ENCODE measurements around the gene ITSN1.

The ITSN1 gene

GRCh38 chr21:33684068-33684467, 41.8 kb downstream of the ITSN1 start:
- no peaks in the 10 kb centered on the region for H3K36me3 Mint-ChIP-seq (ENCODE audit: low read depth)
- peaks cover 2% of the 10 kb centered on the region for H3K4me1 Mint-ChIP-seq (ENCODE audit: low read depth)
- H3K27me3 Mint-ChIP-seq, result peaks cover 19% of the 10 kb centered on the region
- H3K9me3 Mint-ChIP-seq, result no peaks in the 10 kb centered on the region
- no peak overlapping the region for H3K4me3 Mint-ChIP-seq
- H3K27ac Mint-ChIP-seq, result no peak overlapping the region
- DNase-seq, result no peak

GRCh38 chr21:33684923-33685560, 42.7 kb downstream of the ITSN1 start:
- Mint-ChIP-seq H3K4me1 (ENCODE audit: low read depth) (peaks cover 2% of the 10 kb centered on the region), H3K36me3 (ENCODE audit: low read depth) (no peaks in the 10 kb centered on the region), H3K27ac (no peak overlapping the region), H3K4me3 (no peak overlapping the region), H3K9me3 (no peaks in the 10 kb centered on the region), H3K27me3 (peaks cover 19% of the 10 kb centered on the region)
- no peak for DNase-seq

GRCh38 chr21:33685613-33686197, 43.4 kb downstream of the ITSN1 start:
- no peak overlapping the region for H3K27ac Mint-ChIP-seq
- DNase-seq, result no peak
- H3K4me1 Mint-ChIP-seq (ENCODE audit: low read depth), result peaks cover 2% of the 10 kb centered on the region
- no peaks in the 10 kb centered on the region for H3K9me3 Mint-ChIP-seq
- no peaks in the 10 kb centered on the region for H3K36me3 Mint-ChIP-seq (ENCODE audit: low read depth)
- H3K4me3 Mint-ChIP-seq, result no peak overlapping the region
- H3K27me3 Mint-ChIP-seq, result peaks cover 19% of the 10 kb centered on the region

- no peaks in the 10 kb centered on the region for H3K9me3 Mint-ChIP-seq
- H3K27ac Mint-ChIP-seq, result no peak overlapping the region
- no peak overlapping the region for H3K4me3 Mint-ChIP-seq
These were observed 44.1 kb downstream of the ITSN1 start for GRCh38 chr21:33686386-33686785.

GRCh38 chr21:33687634-33688033, 45.3 kb downstream of the ITSN1 start:
- Mint-ChIP-seq H3K27me3 (peaks cover 14% of the 10 kb centered on the region), H3K27ac (no peak overlapping the region)
- no peak for DNase-seq

More at GRCh38 chr21:33686386-33686785, 44.1 kb downstream of the ITSN1 start:
- Mint-ChIP-seq H3K36me3 (ENCODE audit: low read depth) (no peaks in the 10 kb centered on the region), H3K4me1 (ENCODE audit: low read depth) (peaks cover 2% of the 10 kb centered on the region), H3K27me3 (peaks cover 14% of the 10 kb centered on the region)
- no peak for DNase-seq

GRCh38 chr21:33688353-33688752, 46.1 kb downstream of the ITSN1 start:
- no peaks in the 10 kb centered on the region for H3K9me3 Mint-ChIP-seq
- DNase-seq, result no peak
- peaks cover 2% of the 10 kb centered on the region for H3K4me1 Mint-ChIP-seq (ENCODE audit: low read depth)
- no peak overlapping the region for H3K4me3 Mint-ChIP-seq
- no peaks in the 10 kb centered on the region for H3K36me3 Mint-ChIP-seq (ENCODE audit: low read depth)
- H3K27ac Mint-ChIP-seq, result no peak overlapping the region
- peaks cover 7% of the 10 kb centered on the region for H3K27me3 Mint-ChIP-seq

More at GRCh38 chr21:33687634-33688033, 45.3 kb downstream of the ITSN1 start:
- peaks cover 2% of the 10 kb centered on the region for H3K4me1 Mint-ChIP-seq (ENCODE audit: low read depth)
- no peak overlapping the region for H3K4me3 Mint-ChIP-seq
- no peaks in the 10 kb centered on the region for H3K9me3 Mint-ChIP-seq
- H3K36me3 Mint-ChIP-seq (ENCODE audit: low read depth), result no peaks in the 10 kb centered on the region

GRCh38 chr21:33690874-33691273, 48.6 kb downstream of the ITSN1 start:
- no peaks in the 10 kb centered on the region for H3K27me3 Mint-ChIP-seq
- no peak for DNase-seq
- no peaks in the 10 kb centered on the region for H3K9me3 Mint-ChIP-seq
- no peaks in the 10 kb centered on the region for H3K36me3 Mint-ChIP-seq (ENCODE audit: low read depth)
- no peak overlapping the region for H3K4me3 Mint-ChIP-seq
- H3K4me1 Mint-ChIP-seq (ENCODE audit: low read depth), result no peaks in the 10 kb centered on the region
- no peak overlapping the region for H3K27ac Mint-ChIP-seq

GRCh38 chr21:33691945-33692603, 49.8 kb downstream of the ITSN1 start:
- no peaks in the 10 kb centered on the region for H3K9me3 Mint-ChIP-seq
- no peaks in the 10 kb centered on the region for H3K27me3 Mint-ChIP-seq
- no peak for DNase-seq
- no peak overlapping the region for H3K27ac Mint-ChIP-seq
- no peak overlapping the region for H3K4me3 Mint-ChIP-seq
- no peaks in the 10 kb centered on the region for H3K36me3 Mint-ChIP-seq (ENCODE audit: low read depth)
- no peaks in the 10 kb centered on the region for H3K4me1 Mint-ChIP-seq (ENCODE audit: low read depth)

- Mint-ChIP-seq H3K9me3 (no peaks in the 10 kb centered on the region), H3K4me1 (ENCODE audit: low read depth) (no peaks in the 10 kb centered on the region), H3K27me3 (no peaks in the 10 kb centered on the region), H3K4me3 (no peak overlapping the region), H3K36me3 (ENCODE audit: low read depth) (no peaks in the 10 kb centered on the region), H3K27ac (no peak overlapping the region)
- no peak for DNase-seq
These were observed 53.5 kb downstream of the ITSN1 start for GRCh38 chr21:33695813-33696212.

- Mint-ChIP-seq H3K4me3 (no peak overlapping the region), H3K27me3 (no peaks in the 10 kb centered on the region), H3K4me1 (ENCODE audit: low read depth) (no peaks in the 10 kb centered on the region), H3K27ac (no peak overlapping the region), H3K9me3 (no peaks in the 10 kb centered on the region), H3K36me3 (ENCODE audit: low read depth) (no peaks in the 10 kb centered on the region)
- no peak for DNase-seq
These were observed 54.2 kb downstream of the ITSN1 start for GRCh38 chr21:33696465-33696864.

- no peak overlapping the region for H3K27ac Mint-ChIP-seq
- H3K4me3 Mint-ChIP-seq, result no peak overlapping the region
- no peak for DNase-seq
- no peaks in the 10 kb centered on the region for H3K36me3 Mint-ChIP-seq (ENCODE audit: low read depth)
- no peaks in the 10 kb centered on the region for H3K9me3 Mint-ChIP-seq
- H3K27me3 Mint-ChIP-seq, result no peaks in the 10 kb centered on the region
- no peaks in the 10 kb centered on the region for H3K4me1 Mint-ChIP-seq (ENCODE audit: low read depth)
These were observed 56.0 kb downstream of the ITSN1 start for GRCh38 chr21:33698087-33698860.

- no peak for DNase-seq
- Mint-ChIP-seq H3K27me3 (no peaks in the 10 kb centered on the region), H3K9me3 (no peaks in the 10 kb centered on the region), H3K4me1 (ENCODE audit: low read depth) (peaks cover 5% of the 10 kb centered on the region), H3K27ac (no peak overlapping the region), H3K4me3 (no peak overlapping the region), H3K36me3 (ENCODE audit: low read depth) (no peaks in the 10 kb centered on the region)
These were observed 57.0 kb downstream of the ITSN1 start for GRCh38 chr21:33699277-33699676.

GRCh38 chr21:33700491-33700890, 58.2 kb downstream of the ITSN1 start:
- DNase-seq, result no peak
- Mint-ChIP-seq H3K36me3 (ENCODE audit: low read depth) (no peaks in the 10 kb centered on the region), H3K27me3 (no peaks in the 10 kb centered on the region), H3K27ac (no peak overlapping the region), H3K4me1 (ENCODE audit: low read depth) (peaks cover 5% of the 10 kb centered on the region), H3K4me3 (no peak overlapping the region), H3K9me3 (no peaks in the 10 kb centered on the region)

- H3K27me3 Mint-ChIP-seq, result no peaks in the 10 kb centered on the region
- no peak for DNase-seq
- H3K36me3 Mint-ChIP-seq (ENCODE audit: low read depth), result no peaks in the 10 kb centered on the region
- H3K4me1 Mint-ChIP-seq (ENCODE audit: low read depth), result peaks cover 5% of the 10 kb centered on the region
- peaks cover 4% of the 10 kb centered on the region for H3K9me3 Mint-ChIP-seq
- H3K4me3 Mint-ChIP-seq, result no peak overlapping the region
- peak overlapping the region; percentile 46 for H3K27ac Mint-ChIP-seq
These were observed 61.7 kb downstream of the ITSN1 start for GRCh38 chr21:33703750-33704606.

Measured in activated T-cell treated with anti-CD3 and anti-CD28 coated beads, Interleukin-2, amount 50 U/mL, for 24 hours (primary cell).